ENCODE measurements around the gene RNASET2.

Gene RNASET2

GRCh38 chr6:166946125-166946524, 10.2 kb downstream of the RNASET2 start:
- DNase-seq (ENCODE audit: low spot score) = no peak

DNA sequence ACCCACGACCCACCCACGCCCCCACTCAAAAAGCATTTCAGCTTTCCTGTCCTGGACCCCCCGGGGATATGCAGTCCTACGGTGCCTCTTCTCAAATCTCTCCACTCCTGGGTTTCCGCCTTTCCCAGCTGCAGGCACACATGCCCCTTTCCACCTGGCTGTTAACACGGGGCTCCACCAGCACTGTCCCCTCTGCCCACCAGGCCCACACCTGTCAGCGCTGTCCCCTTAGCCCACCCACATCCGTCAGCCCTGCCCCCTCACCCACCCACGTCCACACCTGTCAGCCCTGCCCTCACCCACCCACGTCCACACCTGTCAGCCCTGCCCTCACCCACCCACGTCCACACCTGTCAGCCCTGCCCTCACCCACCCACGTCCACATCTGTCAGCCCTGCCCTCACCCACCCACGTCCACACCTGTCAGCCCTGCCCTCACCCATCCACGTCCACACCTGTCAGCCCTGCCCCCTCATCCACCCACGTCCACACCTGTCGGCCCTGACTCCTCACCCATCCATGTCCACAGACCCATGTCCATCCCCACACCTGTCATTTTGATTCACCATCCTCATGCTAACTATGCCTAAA, 11.6 kb downstream of the RNASET2 start:
- no peak for DNase-seq (ENCODE audit: low spot score)

GRCh38 chr6:166942393-166943168, 13.8 kb downstream of the RNASET2 start:
- DNase-seq (ENCODE audit: low spot score) = peak; percentile 65

DNA sequence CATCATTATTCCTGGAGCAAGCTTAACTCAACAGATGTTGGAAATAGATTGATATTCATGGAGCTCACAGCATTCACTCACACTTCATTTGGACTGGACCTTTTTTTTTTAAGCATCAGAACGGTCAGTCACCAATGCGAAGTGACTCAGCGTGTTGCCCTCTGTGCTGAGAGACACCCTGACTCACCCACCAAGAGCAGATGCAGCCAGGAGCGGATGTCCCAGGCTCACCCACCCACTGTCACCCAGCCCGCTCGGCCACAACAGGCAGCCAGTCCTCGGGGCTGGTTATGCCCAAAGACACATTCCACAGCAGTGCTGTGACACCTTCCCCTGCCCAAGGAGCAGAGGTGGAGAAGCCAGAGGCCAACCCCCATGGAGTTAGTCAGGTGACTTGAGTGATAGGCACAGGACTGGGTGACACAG, 15.7 kb downstream of the RNASET2 start:
- DNase-seq (ENCODE audit: low spot score) = peak; percentile 59

GRCh38 chr6:166939894-166940293, 16.5 kb downstream of the RNASET2 start:
- DNase-seq (ENCODE audit: low spot score) = peak; percentile 16

DNA sequence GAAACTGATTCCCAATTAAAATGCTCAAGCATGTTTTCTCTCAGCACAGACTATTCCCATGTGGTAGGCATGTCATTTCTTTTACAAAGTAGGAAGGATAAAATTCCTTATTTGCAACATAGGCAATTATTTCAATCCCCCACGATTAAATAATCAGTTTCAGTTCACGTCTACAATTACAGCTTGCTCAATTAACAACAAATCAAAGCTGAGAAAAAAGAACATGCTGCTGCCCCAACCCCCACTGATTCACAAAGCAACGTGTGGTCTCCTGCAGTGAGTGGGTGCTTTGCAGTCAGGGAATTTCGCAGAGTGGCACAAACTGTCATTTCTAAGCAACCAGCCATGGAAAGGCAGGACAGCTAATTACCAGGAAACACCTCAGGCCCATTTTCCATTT, 17.0 kb downstream of the RNASET2 start:
- no peak for DNase-seq (ENCODE audit: low spot score)

DNA sequence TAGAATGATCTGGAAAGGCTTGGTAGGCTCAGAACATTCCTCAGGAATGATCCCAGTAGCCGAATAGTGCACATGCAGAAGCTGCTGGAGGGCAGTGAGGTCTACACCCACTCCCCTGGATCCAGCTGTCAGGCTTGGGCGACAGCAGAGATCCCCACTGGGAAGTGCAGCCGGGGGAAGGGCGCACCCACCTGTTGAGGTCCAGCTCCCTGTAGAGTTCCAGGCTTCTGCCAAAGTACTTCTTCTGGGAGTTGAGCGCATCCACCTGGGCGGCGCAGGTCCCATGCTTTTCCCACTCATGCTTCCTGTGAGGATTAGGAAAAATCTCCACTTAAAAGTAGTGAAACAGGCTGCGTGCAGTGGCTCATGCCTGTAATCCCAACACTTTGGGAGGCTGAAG, 17.6 kb downstream of the RNASET2 start:
- no peak for DNase-seq (ENCODE audit: low spot score)

- no peak for DNase-seq (ENCODE audit: low spot score)
These were observed 18.2 kb downstream of the RNASET2 start for GRCh38 chr6:166938150-166938549.

DNA sequence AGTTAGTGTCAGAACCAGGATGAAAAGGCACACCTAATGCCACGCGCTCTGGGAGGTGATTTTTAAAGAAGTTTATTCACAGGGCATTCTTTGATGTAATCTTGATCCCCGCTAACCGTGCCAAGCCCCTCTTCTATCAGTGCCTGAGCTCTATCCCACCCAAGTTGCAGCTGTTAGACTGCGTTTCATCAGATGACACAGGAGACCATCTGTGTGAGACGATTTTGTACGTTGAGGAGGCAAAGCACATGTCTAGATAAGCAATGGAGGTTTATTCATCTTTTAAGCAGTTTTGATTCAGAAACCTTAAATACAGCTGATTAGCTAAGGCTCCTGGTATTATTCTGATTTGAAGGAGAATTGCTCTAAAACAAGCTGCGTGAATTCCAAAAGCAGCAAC, 18.6 kb downstream of the RNASET2 start:
- DNase-seq (ENCODE audit: low spot score) = no peak

- DNase-seq (ENCODE audit: low spot score) = no peak
These were observed 20.1 kb downstream of the RNASET2 start for GRCh38 chr6:166936079-166936787.

- peak; percentile 72 for DNase-seq (ENCODE audit: low spot score)
These were observed 21.0 kb downstream of the RNASET2 start for GRCh38 chr6:166935353-166935752.

DNA sequence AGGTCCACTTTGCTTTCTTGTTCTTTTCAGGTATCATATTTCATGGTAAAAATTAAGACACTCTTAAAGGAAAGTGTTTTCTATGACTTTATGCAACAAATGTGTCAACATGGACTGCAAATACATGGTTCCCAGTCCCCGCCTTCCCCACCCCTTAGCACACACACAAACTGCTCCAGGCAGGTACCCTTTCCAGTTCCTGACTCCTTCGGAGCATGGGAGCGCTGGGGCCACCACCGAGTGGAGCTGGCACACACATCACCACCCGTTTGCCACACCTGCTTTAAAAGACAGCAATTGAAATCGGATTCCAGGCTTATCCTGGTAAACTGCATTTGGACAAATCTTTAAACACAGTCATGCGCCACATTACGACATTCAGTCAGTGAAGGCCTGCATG, 22.2 kb downstream of the RNASET2 start:
- DNase-seq (ENCODE audit: low spot score) = no peak

DNA sequence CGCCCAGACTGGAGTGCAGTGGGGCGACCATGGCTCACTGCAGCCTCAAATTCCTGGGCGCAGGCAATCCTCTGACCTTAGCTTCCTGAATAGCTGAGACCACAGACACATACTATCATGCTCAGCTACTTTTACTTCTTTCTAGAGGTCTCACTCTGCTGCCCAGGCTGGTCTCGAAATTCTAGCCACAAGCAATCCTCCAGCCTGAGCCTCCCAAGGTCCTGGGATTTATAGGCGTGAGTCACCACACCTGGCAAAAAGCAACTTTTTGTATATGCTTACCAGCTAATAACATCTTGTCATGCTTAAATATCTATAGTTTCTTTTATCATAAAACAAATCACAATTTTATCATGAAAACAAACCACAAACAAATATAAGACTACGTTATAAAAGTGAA, 23.0 kb downstream of the RNASET2 start:
- no peak for DNase-seq (ENCODE audit: low spot score)

- DNase-seq (ENCODE audit: low spot score) = no peak
These were observed 23.7 kb downstream of the RNASET2 start for GRCh38 chr6:166932616-166933015.

DNA sequence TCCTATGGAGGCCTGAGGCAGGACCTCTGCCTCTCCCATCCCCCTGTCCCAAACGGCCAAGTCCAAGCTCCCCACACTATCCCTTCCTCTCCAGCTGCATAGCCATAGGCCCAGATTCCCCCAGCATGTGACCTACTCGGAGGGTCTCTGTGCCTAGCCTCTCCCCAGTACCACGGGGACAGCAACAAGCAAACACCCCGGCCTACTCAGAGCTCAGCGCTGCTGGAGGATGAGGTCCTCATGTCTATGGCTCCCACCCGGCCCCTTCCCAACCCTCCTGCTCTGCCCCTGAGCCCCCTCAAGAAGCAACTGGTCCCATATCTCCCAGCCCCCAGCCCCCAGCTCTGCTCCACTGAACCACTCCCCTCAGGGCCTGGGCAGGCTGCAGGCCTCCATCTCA, 24.2 kb downstream of the RNASET2 start:
- DNase-seq (ENCODE audit: low spot score) = no peak

GRCh38 chr6:166931426-166931970, 24.9 kb downstream of the RNASET2 start:
- no peak for DNase-seq (ENCODE audit: low spot score)

DNA sequence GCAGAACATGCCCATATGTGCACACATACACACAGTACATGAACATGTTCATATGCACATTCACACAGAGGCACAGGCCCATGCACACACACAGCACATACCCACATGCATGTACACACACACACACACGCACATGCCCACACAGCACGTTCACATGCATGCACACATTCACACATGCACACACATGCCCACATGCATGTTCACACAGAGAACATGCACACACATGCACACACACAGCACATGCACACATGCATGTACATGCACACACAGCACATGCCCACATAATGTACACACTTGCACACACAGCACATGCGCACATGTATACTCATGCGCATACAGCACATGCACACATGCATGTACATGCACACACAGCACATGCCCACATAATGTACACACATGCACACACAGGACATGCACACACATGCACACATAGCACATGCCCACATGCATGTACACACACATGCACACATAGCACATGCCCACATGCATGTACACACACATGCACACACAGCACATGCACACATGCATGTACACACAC, 25.9 kb downstream of the RNASET2 start:
- DNase-seq (ENCODE audit: low spot score) = no peak

DNA sequence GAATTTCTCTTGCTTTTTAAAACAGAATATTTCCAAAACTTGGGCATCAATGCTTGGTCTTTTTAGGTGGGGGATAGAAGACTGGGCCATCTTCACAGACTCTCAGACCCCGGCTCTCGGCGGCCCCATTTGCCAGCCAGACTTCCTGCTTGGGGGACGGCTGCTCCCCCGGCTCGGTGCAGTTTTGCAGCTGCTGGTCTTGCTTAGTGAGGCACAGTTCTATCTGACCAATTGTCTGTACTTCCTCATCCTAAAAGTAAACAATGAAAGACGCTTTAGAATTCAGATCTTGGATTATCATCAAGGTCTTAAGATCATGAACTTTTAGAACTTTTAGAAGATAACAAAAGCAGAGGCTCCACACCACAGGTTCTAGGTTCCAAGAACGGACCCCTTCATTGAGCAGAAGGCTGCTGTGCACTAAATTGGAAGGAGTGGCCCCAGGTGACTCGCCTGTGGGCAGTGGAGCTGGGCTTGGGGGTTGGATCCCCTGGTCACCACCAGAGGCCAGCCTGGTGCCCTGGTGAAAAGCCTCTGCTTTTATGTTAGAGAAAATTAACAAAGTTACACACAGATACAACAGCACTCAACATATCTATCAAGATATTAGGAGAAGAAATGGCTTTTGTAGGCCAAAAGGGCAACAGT, 26.7 kb downstream of the RNASET2 start:
- DNase-seq (ENCODE audit: low spot score) = no peak

GRCh38 chr6:166928644-166929541, 27.5 kb downstream of the RNASET2 start:
- no peak for DNase-seq (ENCODE audit: low spot score)

GRCh38 chr6:166927935-166928643, 28.3 kb downstream of the RNASET2 start:
- DNase-seq (ENCODE audit: low spot score) = no peak
